Measurements from ENCODE around the gene SLC41A3.
"Not testable (repeated sequence)": the region's sequence is repeated elsewhere in the genome, so short reads cannot be mapped to it uniquely, and the experiment has no call there.

Gene SLC41A3

DNA sequence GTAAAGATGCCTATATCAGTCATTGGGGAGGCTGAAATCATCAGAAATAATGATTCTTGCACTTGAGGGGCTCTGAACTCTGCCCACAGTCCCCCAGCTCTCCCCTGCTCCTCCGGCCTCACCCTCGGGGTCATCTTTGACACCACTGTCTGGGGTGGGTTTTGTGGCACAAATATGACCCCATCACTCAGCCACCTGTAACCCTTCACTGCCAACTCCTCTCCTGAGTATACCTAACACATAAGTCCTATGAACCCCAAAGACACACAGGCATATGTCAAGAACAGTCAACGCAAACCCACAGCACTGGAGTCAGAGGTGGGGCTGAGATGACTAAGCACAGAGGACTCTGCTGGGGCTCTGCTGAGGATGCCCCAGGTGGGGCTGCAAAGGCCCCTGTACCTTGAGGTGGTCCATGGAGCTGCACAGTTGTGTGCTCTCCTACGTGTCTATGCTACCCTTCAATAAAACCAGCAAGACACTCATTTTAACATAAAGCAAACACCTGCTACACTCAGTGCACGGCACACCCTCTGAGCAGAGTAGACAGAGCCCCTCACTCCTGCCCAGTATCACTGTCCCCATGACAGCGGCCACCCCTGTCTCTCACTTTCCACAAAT is 29.9 kb downstream of the SLC41A3 start:
- no peak for DNase-seq (ENCODE audit: low read depth)

DNA sequence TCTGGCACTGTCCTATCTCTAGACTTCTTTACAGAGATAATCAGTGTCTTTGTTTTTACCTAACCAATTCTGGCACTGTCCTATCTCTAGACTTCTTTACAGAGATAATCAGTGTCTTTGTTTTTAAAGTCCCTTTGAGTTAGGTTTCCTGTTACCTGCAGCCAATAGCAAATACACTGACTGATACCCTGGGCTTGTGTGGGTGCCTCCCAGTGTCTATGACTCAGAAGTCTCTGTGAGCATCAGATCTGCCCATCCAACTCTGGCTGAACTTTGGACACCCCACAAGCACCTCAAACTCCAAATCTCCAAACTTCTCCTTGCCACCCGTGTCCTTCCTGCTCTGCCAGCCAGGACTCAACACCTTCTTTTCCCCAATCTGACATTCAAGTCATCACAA is 30.4 kb downstream of the SLC41A3 start:
- DNase-seq (ENCODE audit: low read depth): no peak

DNA sequence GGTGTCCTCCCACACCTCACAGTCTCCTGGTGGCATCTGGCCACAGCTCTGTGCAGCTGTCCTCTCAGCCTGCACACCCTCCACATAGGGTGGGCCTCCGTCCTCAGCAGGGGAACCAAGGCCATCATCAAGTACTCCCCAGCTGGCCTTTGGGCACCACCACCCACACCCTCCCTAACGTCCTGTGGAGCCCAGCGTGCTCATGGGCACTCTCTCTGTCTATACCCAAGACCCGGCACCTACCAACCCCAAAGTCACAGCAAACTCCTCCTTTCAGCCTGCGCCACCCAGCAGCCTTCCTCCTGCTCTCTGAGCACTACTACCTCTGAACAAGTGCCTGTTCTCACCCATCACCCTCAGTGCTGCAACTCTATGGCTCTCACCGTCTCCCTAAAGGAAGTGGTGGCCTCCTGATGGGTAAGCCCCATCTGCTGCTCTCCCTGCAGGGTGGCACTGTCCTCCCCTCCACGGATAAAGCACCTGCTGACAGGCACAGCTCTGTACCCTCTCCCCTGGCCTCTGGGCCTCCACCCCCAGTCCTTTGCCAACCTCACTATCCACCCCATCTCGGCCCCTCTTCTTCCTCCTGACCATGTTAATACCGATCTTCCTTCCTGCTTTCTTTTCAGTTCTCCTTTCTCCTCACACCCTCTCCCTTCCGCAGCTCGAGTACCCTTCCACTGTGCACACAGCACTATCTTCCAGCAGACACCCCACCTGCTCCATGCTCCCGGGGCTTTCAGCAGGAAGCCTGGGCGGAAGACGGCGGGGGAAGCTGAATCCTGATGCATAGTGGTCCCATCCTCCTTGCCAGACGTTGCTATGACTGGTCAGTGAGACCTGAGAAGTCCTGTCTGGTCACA is 31.5 kb downstream of the SLC41A3 start:
- no peak for DNase-seq (ENCODE audit: low read depth)

DNA sequence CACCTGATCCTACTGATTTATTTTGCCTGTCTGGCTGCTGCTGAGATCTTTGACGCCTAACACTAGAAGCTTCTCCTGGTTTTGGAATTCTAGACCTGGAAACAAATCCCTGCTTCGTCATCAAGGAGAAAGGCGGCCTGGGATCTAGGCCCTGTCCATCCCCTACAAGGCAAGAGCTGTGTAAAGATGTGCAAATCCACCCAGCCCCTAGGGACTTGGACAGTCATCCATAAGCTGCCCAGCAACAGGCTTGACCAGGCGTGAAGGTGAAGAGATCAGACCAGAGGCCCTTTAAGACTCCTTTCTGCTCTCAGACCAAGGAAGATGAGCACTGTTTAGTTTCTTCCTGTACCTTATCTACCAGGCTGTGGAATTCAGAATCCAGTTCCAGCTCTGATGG is 32.2 kb downstream of the SLC41A3 start:
- no peak for DNase-seq (ENCODE audit: low read depth)

DNA sequence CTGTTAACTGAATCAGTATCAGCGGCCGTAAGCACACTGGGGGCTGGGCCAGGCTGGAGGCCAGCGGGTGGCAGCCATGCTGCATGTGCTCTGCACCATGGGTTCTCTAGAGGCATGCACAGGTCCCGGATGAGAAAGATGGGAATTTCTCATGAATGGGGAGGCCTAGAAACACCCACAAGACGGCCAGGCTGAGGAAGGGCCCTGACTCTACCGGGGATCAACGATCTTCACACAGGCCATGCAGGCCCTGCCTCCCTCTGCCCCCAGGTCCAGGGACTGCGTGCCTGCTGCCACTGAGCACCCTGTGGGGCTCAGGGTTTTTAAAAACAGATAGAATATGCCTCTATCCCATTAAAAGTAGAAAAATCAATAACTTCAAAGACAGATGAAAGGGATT is 32.7 kb downstream of the SLC41A3 start:
- DNase-seq (ENCODE audit: low read depth): no peak

DNA sequence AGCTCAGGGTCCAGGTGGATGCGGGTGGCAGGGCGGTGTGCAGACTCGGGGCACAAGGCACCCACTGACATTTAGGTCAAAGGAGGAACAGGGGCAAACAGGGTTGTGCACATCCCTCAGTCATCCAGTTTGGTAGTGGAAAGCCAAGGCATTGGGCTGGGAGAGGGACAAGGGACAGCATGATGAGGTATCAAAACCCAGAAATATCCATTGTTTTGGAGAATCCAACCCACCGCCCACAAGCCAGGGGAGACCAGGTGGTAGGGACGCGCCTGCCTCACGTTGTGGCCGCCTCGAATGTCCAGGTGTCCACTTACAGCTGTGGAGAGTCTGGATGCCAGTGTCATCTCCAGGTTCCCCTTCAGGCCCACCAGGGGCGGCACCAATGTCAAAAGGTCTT is 33.3 kb downstream of the SLC41A3 start:
- no peak for DNase-seq (ENCODE audit: low read depth)

DNA sequence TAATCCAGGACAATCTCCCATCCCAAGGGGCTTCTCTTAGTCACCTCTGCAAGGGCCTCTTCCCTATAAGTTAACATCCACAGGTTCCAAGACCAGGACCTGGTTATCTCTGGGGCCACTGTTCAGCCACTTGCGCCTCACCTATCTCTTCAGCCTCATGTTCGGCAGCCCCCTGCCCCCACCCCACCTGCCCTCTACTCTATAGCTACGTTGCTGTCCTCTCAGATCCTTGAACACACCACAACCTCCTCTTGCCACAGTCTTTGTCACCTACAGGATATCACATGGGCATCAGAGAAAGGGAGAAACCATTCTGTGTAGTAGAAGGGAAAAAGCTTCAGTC is 33.9 kb downstream of the SLC41A3 start:
- DNase-seq (ENCODE audit: low read depth): no peak

DNA sequence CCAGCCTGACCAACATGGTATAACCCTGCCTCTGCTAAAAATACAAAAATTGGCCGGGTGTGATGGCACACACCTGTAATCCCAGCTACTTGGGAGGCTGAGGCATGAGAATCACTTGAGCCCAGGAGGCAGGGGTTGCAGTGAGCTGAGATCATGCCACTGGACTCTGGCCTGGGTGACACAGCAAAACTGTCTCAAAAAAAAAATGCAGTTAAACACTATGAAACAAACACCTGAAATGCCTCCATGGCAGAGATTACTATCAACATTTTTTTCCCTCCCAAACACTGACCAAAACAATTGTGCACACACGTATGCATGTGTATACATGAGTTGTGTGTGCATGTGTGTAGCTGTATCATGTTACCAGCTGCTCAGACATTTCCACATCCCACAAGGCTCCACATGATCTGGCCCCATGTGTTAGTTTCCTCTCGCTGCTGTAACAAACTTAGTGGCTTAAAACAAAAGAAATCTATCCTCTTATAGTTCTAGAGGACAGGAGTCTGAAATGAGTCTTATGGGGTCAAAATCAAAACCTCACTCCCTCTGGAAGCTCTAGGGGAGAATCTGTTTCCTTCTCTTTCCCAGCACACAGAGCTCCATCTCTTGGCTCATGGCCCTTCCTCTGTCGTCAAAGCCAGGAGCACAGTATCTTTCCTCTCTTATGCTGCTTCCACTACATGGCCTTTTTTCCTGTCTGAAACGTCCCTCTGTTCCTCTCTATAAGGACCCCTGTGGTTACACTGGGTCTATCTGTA is 34.5 kb downstream of the SLC41A3 start:
- DNase-seq (ENCODE audit: low read depth): no peak

DNA sequence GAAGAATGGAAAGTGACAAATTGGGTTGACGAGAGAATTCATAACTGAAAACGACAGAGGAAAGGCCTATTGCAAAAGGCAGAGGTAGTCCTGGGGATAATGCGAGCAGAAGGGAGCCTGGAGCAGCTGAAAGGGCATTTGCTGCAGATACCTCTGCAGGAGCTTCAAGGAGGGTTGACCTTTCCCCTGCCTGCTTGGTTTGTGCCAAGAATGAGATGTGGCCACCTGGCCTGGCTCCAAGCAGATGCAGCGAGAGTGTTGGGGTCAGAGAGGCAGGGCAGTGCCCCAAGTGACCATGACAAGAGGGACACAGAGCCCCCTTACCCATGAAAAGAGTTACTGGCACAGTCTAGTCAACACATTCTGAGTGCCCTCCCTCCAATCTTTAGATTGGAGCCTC is 43.5 kb downstream of the SLC41A3 start:
- no peak for DNase-seq (ENCODE audit: low read depth)

DNA sequence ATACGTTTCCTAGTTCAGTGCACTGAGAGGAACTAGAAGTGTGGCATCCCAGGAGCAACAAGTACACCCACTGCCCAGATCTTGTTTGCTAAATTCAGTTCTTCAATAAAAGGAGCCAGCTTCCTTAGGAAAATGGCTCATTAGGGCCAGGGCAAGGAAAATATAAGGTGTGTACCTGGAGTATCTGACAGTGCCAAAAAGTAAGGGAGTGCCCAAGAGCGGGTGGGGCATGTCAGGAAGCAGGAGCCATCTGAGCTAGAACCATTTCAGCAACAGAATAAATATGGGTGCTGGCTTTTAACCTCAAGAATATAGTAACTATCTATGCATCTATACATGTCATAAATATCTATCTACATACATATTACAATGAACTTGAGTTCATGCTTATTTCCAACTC is 44.1 kb downstream of the SLC41A3 start:
- DNase-seq (ENCODE audit: low read depth): no peak

DNA sequence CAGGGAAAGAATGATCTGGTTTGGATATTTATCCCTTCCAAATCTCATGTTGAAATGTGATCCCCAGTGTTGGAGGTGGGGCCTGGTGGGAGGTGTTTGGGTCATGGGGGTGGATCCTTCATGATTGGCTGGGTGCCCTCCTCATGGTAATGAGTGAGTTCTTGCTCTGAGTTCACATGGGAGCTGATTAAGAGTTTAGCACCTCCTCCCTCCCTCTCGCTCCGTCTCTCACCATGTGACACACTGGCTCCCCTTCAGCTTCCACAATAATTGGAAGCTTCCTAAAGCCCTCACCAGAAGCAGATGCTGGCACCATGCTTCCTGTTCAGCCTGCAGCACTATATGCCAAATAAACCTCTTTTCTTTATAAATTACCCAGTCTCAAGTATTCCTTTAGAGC is 45.1 kb downstream of the SLC41A3 start:
- not testable (repeated sequence) for DNase-seq (ENCODE audit: low read depth)

DNA sequence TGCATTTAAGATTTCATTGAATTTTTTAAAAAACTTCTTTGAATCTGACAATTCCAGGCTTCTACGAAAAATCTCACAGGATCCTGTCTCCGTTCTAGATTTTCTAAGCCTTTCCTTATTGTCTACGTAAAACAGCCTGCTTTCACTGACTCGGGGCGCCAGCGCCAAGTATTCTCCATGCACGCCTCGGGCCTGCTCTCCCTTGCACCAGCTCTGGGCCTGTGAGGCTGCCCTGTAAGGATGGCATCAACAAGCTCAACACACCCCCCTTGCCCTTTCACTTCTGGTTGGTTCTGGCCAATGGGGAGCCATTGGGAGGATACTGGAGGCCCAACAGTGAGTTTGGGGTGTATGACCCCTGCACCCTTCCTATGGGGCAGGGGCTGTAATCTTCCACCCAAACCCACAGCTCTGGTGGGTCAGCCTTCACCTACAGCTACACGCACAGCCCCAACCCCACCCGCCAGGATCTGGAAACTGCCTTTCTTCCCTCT is 47.8 kb downstream of the SLC41A3 start:
- no peak for DNase-seq (ENCODE audit: low read depth)

DNA sequence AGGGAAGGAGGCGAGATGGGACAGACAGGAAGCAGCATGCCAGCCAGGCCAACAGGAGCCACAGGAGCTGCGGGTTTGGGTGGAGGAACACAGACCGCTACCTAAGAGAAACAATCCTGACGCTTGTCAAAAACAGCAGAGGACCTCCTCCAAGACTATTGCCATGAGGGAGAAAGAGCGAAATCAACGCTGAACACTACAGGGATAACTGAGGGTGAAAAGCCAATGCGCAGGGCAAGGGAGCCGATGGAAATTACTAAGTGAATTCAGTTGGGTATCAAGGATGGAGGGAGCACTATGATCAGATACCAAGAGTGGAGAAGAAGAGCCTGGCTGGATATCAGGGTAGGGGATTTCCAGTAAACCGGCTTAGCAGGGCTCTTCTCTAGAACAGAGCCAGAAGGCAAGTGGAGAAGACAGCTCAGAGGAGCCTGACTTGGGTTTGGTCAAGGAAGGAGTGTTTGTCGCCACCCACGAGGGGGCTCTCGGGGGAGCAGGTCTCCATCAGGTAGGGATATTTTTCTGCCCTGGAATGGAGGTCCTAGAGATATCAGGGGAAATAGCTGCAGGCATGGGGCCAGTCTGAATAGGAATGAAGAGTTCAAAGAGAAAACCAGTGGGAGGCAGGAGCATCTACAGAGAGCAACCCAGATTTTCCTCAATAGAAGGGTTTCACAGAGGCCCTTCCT is 48.4 kb downstream of the SLC41A3 start:
- no peak for DNase-seq (ENCODE audit: low read depth)

DNA sequence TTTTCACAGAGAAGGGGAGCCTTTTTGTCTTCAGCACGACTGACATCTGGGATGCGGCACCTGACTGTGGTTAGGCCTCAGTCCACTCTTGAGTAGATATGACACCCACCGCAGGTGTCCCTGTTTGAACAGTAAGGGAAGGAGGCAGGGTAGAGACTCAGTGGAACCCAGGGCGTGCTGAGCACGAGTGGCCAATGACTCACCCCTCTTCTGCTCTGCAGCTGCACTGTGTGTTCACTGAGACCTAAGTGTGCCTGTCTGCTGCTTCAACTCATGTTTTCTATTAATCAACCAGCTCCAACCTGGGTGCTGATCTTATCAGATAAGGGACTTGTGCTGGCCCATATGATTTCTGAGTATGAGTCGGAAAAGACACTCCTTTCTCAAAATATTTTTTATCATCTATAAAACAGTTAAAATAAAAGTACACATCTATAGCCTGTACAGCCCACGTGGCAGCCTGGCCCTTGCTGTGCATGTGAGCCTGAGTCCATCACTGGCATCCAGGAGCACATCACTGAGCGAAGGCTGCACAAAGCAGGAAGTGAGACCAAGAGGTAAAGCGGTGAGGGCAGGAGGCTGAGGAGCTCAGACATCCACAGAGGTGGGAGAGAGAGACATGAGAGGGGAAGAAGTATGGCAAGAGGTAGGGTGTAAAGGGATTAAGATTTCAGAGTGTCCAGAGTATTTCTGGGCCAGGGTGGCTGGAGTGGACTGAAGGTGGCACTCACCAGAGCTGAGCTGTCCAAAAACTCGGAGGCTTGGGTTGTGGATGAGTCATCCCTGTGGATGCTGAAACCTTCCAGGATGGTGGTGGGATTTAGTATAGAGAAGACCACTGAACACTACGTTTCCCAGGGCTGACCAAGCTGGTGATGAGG is 49.2 kb downstream of the SLC41A3 start:
- no peak for DNase-seq (ENCODE audit: low read depth)

DNA sequence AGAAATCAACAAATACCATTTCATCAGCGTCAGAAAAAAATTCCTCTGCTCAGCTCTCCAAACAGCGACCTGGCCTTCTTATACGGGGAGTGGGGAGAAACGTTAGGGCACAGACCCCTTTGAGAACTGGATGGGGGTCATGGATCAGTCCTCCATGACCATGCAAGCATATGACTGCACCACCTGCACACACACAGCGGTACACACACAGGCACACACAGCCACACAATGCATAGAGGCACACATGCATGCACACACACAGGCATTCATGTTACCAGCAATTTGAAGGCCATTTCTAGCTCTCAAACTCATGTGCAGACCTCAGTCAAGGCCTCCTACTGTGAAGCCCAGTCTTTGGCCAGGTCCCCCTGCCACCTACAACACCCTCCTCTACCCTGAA is 50.2 kb downstream of the SLC41A3 start:
- DNase-seq (ENCODE audit: low read depth): no peak

DNA sequence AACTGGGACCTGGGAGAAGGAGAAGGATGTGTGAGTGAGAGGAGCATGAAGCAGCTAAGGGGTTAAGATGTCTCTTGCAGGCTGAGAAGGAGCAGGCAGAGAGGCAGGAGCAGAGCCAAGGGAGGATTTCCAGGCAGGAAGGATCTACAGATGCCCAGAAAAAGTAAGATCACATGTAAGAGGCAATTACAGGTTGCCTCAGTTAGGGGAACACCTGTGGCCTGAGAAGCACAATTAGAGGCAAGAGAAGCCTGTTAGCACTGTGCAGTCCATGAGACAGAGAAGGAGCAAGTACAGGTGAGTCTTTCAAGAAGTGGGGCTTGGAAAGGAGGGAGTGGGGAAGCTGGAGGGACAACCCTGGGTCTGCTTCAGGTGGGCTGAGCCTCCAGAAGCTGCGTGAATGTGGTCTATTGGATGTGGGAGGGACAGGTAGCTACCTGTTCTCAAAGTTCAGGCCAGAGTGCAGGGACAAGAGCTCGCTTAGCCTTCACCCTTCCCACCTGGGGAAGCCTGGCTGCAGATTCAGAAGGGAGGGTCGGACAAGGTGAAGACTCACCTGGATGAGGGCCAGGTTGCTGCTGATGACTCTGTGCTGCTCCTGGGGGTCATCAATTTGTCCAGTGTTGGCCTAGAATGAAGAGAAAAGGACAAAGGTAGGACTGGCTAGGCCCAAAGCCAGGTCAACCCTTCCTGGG is 50.7 kb downstream of the SLC41A3 start:
- no peak for DNase-seq (ENCODE audit: low read depth)

DNA sequence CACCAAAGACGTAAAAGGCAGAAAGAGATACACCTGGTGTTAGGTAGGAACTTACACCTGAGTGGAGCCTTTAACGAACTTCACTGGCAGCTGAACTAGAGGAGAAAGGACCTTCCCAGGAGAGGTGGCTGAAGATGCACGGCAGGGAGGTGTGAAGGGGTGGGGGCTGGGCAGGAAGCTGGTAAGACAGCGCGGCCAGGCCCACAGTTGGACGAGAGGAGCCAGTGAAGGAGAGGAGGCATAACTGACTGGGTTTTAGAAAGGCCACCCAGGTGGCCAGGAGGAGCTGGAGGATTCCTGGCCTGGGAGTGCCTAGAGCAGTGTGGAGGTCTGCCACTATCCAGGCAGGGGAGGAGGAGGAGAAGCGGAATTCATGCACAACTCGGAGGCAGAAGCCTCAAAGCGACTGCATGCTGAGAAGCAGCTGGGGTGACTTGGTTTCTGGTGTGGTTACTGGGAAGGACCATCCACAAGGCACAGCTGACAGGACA is 51.9 kb downstream of the SLC41A3 start:
- no peak for DNase-seq (ENCODE audit: low read depth)

DNA sequence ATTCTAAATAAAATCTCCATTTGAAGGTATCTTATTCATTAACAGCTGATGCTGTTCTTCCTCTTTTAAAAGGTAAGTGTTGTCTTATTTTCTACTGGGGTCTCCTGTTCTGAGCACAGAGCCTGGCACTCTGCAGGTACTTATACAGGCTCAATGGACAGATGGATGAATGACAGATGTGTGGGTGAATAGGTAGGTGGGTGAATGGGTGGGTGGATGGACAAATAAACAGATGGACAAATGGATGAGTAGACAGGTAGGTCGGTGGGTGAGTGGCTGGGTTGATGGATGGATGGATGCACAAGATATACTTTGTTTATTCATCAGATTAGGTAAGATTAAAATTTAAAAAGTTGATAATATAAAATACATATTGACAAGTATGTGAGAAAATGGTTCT is 53.5 kb downstream of the SLC41A3 start:
- no peak for DNase-seq (ENCODE audit: low read depth)

DNA sequence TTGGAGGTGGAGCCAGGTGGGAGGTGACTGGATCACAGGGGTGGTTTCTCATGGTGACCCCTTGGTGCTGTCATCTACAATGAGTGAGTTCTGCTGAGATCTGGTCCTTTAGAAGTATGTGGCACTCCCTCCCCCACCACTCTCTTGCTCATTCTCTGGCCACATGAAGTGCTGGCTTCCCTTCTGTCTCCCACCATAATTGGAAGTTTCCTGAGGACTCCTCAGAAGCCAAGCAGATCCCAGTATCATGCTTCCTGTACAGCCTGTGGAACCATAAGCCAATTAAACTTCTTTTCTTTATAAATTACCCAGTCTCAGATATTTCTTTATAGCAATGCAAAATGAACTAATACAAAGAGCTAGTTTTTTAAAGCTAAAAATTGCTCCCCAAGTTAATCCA is 54.7 kb downstream of the SLC41A3 start:
- no peak for DNase-seq (ENCODE audit: low read depth)

DNA sequence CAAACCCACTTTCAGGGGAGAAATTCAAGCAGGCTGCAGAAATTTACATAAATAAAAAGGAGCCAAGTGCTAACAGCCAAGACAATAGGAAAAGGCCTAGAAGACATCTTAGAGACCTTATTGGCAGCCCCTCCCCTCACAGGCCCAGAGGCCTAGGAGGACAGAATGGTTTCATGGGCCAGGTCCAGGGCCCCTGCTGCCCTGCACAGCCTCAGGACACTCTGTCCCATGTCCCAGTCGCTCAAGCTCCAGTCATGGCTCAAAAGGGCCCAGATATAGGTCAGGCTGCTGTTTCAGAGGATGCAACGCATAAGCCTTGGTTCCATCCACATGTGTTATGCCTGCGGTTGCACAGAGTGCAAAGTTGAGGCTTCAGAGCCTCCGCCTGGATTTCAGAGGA is 55.8 kb downstream of the SLC41A3 start:
- DNase-seq (ENCODE audit: low read depth): no peak

DNA sequence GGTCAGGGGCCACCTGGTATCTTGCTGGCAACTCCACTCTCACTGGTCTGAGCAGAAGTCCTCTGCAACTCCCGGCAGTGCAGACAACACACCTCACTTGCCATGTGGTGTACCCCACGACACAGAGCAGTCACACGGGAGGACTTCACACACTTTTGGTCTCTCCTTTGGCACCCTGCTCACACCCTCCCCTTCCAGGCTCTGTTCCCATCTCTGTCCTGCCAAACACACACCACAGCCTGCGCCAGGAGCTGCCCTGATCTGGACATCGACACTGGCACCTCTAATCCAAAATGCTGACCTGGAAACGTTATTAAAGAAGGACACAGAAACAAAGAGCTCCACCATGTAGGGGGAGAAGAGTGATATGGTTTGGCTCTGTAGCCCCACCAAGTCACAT is 57.2 kb downstream of the SLC41A3 start:
- DNase-seq (ENCODE audit: low read depth): no peak

All from HS-5 (cell line).